Stimulated activated CD4-positive, alpha-beta T cell treated with anti-CD3 and anti-CD28 coated beads, Interleukin-1b, Interleukin-23, amount 100 ng/mL, for 4 hours (primary cell): ENCODE measurements around the gene CUL4A.
"Not testable (repeated sequence)": the region's sequence is repeated elsewhere in the genome, so short reads cannot be mapped to it uniquely, and the experiment has no call there.

Experiments used
- DNase-seq, 2 donors: peaks; one replicate each; pipeline ENCODE4 v3.0.0-alpha.2; 2020; ENCODE audit warnings: low read depth in 2 of 2

The CUL4A gene

DNA sequence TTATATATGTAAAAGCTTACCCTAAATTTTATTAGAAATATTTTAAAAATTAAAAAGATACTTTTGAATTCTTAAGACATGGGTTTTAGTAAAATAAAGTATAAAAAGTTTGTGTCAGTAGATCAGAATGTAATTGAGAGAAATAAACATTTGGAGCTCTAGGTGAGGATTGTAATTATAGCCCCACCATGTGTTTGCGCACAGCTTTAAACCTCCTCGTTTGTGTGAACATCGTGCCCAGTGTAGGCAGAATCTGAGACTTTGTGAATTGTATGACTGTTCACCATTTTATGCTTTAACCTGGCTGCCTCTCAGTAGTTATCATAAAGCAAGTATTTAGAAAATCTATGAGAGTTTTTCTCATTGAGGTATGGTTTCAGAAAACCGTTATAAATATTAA, 29.1 kb downstream of the CUL4A start:
- no peak for DNase-seq

DNA sequence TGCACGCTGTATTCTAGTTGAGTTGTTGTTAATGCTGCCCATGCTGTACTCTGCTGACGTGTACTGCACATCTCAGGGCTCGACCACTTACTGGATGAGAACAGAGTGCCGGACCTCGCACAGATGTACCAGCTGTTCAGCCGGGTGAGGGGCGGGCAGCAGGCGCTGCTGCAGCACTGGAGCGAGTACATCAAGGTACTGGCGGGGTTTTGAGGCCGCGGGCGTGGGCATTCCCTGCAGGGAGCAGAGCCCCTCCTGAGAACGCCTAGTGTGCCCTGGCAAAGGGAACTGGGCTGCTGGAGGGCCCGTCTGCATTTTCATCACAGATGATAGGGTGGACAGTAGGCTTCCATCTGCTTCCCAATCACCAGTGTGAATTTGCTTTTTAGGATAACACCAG, 29.9 kb downstream of the CUL4A start:
- no peak for DNase-seq

DNA sequence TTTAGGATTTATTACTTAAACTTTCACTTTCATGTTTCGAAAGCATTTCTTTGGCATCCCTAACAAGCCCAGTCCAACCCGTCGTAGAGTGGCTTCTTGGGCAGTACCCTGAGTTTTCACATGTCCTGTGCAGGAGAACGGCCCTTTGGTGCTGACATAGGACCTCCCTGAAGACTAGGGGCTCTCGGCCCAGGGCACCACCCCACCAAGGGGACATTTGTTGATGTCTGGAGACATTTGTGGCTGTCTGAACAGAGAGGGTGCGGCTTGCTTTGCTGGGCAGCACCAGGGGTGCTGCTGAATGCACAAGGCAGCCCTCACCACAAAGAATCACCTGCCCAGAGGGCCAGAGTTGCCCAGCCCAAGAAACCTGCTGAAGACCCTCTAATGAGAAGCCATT, 30.6 kb downstream of the CUL4A start:
- no peak for DNase-seq

DNA sequence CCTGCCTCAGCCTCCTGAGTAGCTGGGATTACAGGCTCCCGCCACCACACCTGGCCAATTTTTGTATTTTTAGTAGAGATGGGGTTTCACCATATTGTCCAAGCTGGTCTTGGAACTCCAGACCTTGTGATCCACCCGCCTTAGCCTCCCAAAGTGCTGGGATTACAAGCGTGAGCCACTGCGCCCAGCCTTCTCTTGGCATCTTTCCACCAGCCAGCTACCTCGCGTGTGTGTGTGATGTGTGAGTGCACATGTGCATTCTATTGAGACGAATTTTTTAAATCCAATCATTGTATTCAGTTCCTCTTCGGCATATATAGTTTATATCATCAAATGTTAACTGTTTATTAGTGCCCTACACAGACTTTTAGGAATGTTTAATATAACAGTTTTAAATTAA, 32.2 kb downstream of the CUL4A start:
- DNase-seq = not testable (repeated sequence)

DNA sequence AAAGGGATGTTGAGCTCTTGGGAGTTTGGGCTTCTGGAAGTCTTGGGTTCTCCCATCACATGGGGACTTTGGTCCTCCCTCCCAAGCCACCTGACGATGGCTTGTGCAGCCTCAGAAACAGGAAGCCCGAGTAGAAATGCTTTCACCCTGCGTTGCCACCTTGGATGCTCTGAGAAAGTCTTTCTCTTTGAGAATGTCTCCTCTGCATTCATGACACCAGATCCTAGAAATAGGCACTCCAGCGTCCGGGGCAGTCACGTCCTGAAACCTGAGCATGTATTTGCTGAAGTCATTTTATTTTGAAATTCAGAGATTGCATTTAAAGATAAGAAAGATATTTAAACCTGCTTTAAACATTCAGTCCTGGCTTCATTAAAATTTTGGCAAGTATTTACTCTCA, 34.4 kb downstream of the CUL4A start:
- DNase-seq = no peak

DNA sequence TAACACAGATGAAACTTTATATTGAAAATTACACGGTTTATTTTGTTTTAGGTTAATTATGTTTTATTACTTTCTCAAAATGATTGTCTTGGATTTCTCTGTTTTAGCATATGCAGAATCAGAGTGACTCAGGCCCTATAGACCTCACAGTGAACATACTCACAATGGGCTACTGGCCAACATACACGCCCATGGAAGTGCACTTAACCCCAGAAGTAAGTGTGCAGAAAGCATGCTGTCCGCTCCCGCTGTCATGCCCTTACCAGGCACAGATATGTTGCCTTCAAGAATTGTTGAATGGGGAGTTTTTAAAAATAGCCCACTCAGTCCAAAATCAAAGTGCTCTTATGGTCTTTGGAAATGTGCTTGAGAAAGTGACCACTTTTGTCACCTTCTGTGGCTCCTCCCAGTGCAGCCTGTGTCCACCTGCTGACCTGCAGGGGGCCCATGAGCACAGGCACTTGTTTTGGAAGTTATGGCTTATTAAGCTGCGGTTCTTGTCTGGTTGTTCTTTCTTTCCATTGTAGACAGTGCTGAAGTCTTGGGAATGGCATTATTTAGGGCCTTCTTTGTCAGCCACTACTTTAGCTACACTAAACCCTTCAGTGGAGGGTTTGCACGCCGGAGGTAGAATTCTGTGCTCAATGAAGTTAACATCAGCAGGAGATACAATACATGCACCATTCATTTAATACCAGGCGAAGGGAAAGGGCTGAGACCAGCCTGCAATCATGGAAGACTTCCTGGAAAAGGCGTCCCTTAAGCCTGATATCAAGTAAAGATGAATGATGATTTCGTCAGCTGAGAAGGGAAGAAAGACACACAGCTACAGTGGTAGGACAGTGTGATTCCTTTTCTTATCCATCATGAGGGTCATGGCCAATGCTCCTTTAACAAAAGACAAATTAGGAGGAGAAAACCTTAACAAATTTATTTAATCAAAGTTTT, 36.7 kb downstream of the CUL4A start:
- no peak for DNase-seq

DNA sequence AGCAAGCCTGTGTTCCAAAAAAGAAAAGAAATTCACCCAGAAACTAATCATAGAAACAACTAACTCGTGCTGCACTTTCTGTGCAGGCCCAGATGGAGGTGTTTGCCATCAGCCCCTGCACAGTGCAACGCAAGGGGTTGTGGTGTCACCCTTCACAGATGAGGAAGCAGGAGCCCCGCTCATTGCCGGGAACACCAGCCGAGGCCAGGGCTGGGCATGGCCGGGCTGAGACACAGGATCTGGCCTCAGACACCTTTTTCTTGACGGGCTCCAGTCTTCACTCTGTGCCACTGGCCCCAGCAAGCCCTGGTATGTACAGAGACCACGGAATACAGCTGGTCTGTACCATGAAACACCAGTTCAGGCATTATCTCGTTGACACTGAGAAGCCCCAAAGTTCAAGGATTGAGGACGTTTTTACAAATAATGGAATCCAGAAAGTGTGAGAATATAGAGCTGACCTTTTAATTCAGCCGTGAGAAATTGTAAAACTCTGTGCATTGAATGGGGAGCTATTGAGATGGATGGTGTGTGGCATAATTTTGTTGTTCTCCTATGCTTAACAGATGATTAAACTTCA, 43.2 kb downstream of the CUL4A start:
- DNase-seq = no peak

DNA sequence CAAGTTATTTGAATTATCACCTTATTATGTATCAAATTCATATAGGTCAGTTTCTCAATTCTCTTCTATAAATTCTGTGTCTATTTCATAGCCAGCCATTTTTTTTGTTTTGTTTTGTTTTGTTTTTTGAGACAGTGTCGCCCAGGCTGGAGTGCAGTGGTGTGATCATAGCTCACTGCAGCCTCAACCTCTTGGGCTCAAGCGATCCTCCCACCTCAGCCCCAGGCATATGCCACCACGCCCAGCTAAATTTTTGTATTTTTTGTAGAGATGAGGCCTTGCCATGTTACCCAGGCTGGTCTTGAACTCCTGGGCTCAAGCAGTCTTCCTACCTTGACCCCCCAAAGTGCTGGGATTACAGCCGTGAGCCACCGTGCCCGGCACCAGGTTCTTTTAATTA, 48.5 kb downstream of the CUL4A start:
- DNase-seq = not testable (repeated sequence)

DNA sequence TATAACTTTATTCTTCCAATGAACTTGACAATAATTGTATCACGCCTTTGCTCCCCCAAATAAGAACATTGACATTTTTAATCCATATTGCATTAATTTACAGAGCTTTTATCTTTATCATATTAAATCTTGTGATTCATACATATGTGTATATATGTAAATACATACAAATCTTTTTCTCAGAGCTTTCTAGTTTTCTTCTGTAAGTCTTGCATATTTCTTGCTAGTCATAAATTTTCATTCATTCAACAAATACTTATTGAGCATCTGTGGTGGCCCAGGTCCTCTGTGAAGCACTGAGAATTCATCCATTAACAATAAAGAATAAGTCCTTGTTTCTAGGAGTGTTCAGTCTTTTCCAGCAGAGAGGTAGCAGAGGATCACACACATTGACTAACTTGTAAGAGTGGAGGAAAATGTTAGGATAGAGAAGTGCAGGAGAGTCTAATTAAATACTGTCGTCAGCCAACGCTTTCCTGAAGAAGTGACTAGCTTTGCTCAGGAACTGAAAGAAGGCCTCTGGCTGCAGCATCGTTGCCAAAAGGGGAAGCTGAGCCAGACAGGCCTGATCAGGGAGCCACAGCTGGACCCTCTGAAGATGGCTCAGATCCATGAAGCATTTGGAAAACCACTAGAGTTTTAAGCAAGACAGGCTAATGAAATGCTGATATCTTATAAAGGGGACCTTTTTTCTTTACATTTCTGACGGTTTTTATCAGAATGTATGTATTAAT, 49.1 kb downstream of the CUL4A start:
- DNase-seq = no peak

DNA sequence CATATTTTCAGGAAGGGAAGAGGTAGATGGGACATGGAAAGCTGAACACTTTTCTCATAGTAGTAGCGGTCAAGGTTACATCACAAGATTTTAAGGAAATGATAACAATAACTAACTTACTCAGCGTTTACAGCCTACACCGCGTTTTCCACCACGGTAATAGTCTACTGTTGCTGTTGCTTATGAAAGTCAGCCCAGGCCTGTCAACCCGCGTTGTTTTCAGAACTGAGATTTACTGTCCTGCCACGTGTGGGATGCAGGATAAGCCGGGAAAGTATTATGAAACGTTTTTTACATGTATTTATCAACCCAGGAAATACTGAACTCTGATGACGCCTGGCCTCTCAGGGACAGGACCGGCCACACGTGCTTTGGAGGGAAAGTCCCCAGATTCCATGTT, 51.6 kb downstream of the CUL4A start:
- DNase-seq = no peak

DNA sequence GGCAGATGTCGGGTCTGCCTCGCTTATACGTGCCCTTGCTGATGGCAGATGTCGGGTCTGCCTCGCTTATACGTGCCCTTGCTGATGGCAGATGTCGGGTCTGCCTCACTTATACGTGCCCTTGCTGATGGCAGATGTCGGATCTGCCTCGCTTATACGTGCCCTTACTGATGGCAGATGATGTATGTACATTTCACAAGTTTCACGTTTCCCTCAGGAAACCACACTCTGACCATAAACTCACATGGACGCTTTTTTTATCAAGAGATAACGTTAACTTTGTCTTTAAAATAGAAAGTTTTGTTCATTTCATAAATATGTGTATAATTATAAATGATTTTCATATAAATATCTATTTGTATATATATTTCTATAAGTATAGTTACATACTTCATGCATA, 53.6 kb downstream of the CUL4A start:
- not testable (repeated sequence) for DNase-seq

DNA sequence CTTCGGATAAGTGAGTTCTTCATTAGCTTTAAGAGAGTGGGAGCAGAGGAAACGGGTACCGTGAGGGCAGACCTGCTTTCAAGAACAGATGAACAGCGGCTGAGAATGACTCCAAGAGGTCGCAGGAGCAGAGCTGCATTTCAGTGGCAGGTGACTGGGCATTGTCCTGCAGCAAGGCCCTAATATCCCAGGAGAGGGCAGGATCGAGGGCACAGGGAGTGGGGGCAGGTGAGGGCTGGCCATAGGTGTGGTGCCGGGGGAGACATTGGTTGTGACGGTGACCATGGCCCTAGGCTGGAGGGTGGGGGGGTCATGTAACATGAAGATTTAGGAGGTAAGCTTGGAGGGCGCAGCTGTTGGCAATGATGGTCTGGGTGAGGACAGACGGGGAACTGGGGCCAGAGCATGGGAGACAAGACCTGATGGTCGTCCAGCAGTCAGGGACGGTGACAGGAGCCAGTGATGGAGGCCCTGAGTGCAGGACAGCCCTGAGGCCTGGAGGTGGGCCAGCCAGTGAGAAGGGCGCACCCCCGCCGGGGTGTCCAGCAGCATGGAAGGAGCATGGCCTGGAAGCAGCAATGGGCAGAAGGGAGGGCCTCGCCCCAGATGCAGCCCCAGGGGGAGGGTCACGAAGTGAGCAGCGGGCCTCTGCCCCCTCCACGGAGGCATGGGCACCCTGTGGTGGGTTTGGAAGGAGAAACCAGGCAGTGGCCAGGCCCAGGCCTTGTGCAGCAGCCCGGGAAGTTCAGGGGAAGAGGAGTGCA, 58.4 kb downstream of the CUL4A start:
- no peak for DNase-seq

DNA sequence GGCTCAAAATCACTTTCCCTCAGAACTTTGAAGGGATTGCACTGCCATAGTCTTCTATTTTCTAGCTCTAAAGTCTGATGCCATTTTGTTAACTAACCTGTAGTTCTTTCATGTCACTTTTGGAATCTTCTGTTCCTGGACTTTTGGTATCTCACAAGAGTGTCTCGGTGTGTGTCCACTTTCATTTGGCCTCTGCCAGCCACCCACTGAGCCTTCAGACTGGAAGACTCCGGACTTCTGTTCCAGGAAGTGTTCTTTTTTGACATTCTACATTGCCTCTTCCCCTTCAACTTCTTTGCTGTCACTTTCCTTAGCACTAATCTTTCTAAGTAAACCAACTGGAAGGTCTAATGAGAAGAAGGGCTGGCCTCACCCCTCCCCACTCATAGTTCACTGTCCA, 62.6 kb downstream of the CUL4A start:
- DNase-seq = no peak

DNA sequence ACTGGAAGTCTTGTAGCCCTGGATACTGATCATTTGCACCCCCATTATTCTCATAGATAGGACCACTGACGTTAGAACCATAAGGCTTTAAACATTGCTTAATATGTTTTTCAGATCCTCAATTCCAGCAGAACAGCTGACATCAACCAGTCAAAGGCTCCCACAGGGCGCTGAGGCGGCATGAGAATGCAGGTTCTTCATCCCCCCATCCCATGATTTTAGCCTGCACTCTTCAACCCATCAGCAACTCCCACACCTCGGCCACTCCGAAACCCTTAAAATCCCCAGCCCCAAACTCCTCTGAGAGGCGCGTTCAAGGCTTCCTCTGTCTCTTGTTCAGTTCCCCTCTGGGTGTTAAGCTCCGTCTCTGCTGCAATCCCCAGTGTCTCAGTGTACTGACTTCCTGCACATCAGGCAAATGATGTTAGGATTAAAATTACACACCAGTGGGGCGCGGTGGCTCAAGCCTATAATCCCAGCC, 63.3 kb downstream of the CUL4A start:
- no peak for DNase-seq

DNA sequence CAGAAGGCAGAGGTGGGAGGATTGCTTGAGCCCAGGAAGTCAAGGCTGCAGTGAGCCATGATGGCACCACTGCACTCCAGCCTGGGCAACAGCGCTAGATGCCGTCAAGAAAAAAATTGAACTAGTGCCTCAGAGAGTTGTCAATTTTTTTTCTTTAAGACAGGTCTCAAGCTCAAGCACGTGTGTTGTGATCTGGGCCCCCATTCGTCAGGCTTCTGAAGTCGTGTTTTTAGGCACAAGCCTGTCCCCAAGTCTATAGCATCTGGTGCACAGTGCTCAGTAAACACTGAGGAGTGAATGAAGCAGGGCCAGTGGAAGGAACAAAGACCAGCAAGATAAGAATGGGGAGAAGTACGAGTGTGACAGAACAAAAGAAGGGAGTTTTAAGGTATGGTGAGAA, 63.9 kb downstream of the CUL4A start:
- DNase-seq = no peak

DNA sequence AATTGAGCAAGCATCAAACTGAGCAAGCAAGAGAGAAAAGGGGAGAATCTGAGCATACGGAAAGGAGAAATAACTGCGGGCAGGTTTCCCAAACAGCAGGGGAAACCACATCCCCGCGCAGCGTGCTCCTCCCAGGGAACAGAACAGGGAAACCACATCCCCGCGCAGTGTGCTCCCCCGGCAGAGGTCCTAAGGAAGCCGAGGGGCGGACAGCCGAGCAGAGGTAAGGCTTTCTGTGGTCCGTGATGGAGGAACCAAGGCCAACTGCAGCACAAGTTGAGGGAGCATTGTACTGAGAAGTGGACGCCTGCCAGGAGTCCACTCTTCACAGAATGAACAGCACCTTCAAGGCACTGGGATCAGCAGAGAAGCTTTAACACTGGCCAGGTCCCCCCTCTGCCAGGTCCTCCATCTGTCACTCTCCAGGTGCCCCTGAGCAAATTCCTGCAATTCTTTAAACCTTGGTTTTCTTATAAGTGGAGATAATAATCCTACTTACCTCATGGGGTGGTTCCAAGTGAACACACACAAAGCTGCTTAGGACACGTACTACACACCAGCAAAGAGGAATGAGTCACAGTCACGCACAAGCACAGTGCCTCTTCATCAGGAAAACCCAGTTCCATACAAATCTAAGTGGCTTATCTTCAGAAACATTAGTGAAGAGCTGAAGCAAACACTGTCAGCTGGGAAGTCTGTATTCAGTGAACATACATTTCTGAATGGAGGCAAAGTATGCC, 64.6 kb downstream of the CUL4A start:
- DNase-seq = no peak

DNA sequence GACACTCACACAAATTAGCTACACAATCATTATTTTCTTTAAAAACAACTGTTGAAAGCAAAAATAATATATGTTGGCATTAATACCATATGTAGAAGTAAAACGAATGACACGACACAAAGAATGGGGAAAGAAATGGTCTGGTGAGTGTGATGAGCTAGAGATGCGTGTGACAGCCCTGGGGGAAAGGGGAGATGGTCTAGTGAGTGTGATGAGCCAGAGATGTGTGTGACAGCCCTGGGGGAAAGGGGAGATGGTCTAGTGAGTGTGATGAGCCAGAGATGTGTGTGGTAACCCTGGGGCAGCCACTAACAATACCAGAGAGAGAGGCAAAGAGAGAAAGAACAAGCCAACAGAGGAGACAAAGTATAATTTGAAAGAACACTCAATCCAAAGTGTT, 65.3 kb downstream of the CUL4A start:
- DNase-seq = no peak

DNA sequence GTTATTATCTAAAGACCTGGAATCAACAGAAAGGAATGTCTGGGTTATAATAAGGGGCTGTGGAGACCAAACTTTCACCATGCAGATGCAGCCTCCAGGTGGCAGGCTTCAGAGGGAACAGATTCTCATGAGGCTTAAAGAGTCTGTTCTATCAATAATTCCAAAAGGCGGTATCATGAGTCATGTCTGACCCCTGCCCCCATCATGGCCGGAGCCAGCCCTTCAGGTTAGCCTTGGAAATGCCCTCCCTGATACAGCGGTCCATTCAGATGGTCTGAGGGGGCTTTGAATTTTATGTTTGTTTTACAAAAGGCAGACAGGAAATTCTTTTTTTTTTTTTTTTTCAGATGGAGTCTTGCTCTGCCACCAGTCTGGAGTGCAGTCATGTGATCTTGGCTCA, 66.0 kb downstream of the CUL4A start:
- DNase-seq = no peak

DNA sequence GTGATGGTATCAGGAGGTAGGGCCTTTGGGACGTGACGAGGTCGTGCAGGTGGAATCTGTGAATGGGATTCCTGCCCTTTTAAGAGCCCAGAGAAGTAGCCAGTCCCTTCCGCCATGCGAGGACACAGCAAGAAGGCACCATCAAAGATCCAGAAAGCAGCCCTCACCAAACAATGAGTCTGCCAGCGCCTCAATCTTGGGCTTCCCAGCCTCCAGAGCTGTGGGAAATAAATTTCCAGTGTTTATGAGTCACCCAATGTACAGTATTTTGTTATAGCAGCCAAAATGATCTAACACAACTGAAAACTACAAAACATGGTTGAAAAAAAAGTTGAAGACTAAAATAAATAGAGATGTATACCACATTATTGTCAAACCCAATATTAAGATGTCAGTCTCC, 70.7 kb downstream of the CUL4A start:
- DNase-seq = no peak

DNA sequence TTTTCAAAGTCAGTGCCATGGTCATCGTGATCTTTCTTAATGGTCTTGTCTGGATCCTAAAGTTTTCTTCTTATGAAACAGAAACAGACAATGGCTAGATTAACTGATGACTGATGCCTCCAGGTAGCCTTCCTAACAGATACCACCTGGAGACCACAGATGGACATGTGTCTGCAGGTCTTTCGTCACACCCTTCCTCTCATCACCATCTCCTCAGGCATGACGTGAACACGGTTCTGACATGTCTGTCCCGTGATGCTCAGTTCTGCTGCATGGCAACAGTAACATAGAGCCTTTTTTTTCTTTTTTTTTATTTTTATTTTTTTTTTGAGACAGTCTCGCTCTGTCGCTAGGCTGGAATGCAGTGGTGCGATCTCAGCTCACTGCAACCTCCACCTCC, 74.5 kb downstream of the CUL4A start:
- no peak for DNase-seq

DNA sequence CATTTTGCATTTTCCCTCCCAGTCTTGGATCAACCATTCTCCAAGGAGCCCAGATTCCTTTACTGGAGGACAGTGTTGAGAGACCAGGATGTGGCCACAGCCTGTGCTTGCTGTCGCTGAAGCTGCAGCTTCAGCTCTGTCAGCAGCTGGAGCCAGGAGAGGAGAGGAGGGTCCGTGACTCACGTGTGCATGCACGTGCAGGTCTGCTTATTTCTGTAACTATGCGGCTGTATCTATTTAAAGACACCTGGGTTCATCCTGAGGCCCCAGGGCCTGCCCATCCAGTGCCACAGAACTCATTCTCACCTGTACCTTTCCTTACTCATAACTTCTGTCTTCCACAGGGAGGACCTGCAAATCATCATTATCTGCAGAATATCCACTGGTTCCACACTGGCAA, 79.5 kb downstream of the CUL4A start:
- DNase-seq = no peak
